Measurements from ENCODE around the gene PRKAR1A.

Gene PRKAR1A

DNA sequence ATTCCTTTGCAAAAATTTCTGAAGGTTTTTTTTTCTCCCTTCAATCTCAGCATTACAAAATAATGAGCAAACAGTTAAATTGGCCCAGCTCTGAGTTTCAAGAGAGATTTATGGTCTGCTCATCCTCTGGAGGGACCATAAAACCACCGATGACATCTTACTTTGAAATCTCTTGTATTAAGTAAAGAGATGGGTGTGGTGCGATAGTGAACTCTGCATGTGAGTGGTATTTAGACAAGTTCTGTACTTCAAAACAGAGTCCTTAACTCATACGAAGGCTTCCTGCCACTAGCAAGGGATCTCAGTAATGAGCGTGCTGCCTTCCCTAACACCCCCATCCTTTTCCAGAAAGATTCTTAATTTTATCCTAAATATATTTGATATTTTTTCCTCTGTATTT lies 86.9 kb downstream of the PRKAR1A start:
- peaks cover 9% of the 10 kb centered on the region for H3K4me1 ChIP-seq (ENCODE audit: control insufficient read depth, insufficient read depth, low read length)
- H3K9me3 ChIP-seq (ENCODE audit: control insufficient read depth, insufficient read depth, low read depth, low read length) = no peaks in the 10 kb centered on the region
- TF ChIP-seq, protein P1, sequence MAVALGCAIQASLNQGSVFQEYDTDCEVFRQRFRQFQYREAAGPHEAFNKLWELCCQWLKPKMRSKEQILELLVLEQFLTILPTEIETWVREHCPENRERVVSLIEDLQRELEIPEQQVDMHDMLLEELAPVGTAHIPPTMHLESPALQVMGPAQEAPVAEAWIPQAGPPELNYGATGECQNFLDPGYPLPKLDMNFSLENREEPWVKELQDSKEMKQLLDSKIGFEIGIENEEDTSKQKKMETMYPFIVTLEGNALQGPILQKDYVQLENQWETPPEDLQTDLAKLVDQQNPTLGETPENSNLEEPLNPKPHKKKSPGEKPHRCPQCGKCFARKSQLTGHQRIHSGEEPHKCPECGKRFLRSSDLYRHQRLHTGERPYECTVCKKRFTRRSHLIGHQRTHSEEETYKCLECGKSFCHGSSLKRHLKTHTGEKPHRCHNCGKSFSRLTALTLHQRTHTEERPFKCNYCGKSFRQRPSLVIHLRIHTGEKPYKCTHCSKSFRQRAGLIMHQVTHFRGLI (tag by site-specific recombination; IDR thresholded peaks at IDR 0.05) = no peak
- TF ChIP-seq KLF8 (tag by site-specific recombination; IDR thresholded peaks at IDR 0.05) (no peak), ZNF16 (tag by site-specific recombination; IDR thresholded peaks at IDR 0.05; ENCODE audit: low read depth) (no peak), ZNF623 (tag by site-specific recombination; IDR thresholded peaks at IDR 0.05) (no peak), GLI2 (tag by site-specific recombination; IDR thresholded peaks at IDR 0.05; ENCODE audit: borderline replicate concordance, low read depth) (no peak)
- TF ChIP-seq, protein P2, sequence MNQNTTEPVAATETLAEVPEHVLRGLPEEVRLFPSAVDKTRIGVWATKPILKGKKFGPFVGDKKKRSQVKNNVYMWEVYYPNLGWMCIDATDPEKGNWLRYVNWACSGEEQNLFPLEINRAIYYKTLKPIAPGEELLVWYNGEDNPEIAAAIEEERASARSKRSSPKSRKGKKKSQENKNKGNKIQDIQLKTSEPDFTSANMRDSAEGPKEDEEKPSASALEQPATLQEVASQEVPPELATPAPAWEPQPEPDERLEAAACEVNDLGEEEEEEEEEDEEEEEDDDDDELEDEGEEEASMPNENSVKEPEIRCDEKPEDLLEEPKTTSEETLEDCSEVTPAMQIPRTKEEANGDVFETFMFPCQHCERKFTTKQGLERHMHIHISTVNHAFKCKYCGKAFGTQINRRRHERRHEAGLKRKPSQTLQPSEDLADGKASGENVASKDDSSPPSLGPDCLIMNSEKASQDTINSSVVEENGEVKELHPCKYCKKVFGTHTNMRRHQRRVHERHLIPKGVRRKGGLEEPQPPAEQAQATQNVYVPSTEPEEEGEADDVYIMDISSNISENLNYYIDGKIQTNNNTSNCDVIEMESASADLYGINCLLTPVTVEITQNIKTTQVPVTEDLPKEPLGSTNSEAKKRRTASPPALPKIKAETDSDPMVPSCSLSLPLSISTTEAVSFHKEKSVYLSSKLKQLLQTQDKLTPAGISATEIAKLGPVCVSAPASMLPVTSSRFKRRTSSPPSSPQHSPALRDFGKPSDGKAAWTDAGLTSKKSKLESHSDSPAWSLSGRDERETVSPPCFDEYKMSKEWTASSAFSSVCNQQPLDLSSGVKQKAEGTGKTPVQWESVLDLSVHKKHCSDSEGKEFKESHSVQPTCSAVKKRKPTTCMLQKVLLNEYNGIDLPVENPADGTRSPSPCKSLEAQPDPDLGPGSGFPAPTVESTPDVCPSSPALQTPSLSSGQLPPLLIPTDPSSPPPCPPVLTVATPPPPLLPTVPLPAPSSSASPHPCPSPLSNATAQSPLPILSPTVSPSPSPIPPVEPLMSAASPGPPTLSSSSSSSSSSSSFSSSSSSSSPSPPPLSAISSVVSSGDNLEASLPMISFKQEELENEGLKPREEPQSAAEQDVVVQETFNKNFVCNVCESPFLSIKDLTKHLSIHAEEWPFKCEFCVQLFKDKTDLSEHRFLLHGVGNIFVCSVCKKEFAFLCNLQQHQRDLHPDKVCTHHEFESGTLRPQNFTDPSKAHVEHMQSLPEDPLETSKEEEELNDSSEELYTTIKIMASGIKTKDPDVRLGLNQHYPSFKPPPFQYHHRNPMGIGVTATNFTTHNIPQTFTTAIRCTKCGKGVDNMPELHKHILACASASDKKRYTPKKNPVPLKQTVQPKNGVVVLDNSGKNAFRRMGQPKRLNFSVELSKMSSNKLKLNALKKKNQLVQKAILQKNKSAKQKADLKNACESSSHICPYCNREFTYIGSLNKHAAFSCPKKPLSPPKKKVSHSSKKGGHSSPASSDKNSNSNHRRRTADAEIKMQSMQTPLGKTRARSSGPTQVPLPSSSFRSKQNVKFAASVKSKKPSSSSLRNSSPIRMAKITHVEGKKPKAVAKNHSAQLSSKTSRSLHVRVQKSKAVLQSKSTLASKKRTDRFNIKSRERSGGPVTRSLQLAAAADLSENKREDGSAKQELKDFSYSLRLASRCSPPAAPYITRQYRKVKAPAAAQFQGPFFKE (tag by site-specific recombination; IDR thresholded peaks at IDR 0.05; ENCODE audit: borderline replicate concordance) = no peak
- TF ChIP-seq, protein P3, sequence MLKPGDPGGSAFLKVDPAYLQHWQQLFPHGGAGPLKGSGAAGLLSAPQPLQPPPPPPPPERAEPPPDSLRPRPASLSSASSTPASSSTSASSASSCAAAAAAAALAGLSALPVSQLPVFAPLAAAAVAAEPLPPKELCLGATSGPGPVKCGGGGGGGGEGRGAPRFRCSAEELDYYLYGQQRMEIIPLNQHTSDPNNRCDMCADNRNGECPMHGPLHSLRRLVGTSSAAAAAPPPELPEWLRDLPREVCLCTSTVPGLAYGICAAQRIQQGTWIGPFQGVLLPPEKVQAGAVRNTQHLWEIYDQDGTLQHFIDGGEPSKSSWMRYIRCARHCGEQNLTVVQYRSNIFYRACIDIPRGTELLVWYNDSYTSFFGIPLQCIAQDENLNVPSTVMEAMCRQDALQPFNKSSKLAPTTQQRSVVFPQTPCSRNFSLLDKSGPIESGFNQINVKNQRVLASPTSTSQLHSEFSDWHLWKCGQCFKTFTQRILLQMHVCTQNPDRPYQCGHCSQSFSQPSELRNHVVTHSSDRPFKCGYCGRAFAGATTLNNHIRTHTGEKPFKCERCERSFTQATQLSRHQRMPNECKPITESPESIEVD (tag by site-specific recombination; IDR thresholded peaks at IDR 0.05) = 0 out of 2 replicates have a peak, but pooled peaks have one; percentile 14
- H3K4me3 ChIP-seq (ENCODE audit: low read depth, low read length) = no peak overlapping the region
- ChIA-PET POLR2A (interaction anchor here (2.0 kb wide), 1 partner anchor 87 kb away, joined by 6 read pairs; the partner anchor contains the start of gene PRKAR1A), CTCF (interaction anchor here (0.5 to 2.9 kb wide), 5 partner anchors 13 to 648 kb away, joined by 3 to 13 read pairs (median 3); no protein-coding TSS in a partner anchor)
- no peaks in the 10 kb centered on the region for H3K36me3 ChIP-seq (ENCODE audit: control insufficient read depth in 2 of 2, insufficient read depth in 1 of 2, low read length in 2 of 2)
- no peak overlapping the region for H3K27ac ChIP-seq (ENCODE audit: extremely low read depth, low read depth, low read length)

DNA sequence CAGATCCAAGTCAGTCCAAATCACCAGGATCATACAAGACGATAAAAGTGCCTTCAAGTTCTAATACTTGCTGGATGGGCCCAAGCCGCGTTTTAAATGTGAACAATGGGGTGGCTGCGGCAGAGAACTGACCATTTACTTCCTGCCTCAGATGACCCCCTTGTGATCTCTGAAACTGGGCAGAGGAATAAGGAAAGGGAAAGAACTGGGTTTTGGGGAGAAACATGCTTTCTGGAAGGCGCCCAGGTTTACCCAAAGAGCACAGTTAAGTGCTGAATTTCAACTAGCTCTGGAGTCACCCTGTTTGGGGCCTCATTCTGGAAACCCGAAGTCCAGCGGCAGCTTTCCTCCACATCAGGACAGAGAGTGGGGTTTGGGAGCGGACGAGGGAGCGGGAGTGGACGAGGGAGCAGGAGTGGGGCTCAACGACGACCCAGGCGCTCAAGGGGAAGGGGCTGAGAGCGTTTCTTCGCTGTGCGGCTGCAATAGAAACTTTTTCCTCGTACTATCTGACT lies 87.4 kb downstream of the PRKAR1A start:
- H3K27ac ChIP-seq (ENCODE audit: extremely low read depth, low read depth, low read length) = no peak overlapping the region; the same call in 1 of the 2 replicates
- CTCF ChIA-PET = interaction anchor here (0.5 to 2.9 kb wide), 6 partner anchors 13 to 1692 kb away, joined by 3 to 13 read pairs (median 4); no protein-coding TSS in a partner anchor
- POLR2A ChIA-PET = interaction anchor here (0.5 to 2.0 kb wide), 2 partner anchors 87 to 167 kb away, joined by 3 to 6 read pairs; partner anchors contain the start of gene PRKAR1A
- H3K9me3 ChIP-seq (ENCODE audit: control insufficient read depth, insufficient read depth, low read depth, low read length) = no peaks in the 10 kb centered on the region
- TF ChIP-seq IKZF3 (tag by site-specific recombination; IDR thresholded peaks at IDR 0.05) (no peak), ZNF335 (tag by site-specific recombination; conservative IDR thresholded peaks at IDR 0.05) (no peak), ZNF169 (tag by site-specific recombination; IDR thresholded peaks at IDR 0.05) (no peak), ZNF548 (tag by site-specific recombination; IDR thresholded peaks at IDR 0.05) (no peak), ZNF561 (tag by site-specific recombination; IDR thresholded peaks at IDR 0.05; ENCODE audit: borderline replicate concordance) (no peak), ZNF2 (tag by site-specific recombination; IDR thresholded peaks at IDR 0.05) (no peak), ZEB2 (tag by site-specific recombination; IDR thresholded peaks at IDR 0.05) (no peak)
- TF ChIP-seq, protein P4, sequence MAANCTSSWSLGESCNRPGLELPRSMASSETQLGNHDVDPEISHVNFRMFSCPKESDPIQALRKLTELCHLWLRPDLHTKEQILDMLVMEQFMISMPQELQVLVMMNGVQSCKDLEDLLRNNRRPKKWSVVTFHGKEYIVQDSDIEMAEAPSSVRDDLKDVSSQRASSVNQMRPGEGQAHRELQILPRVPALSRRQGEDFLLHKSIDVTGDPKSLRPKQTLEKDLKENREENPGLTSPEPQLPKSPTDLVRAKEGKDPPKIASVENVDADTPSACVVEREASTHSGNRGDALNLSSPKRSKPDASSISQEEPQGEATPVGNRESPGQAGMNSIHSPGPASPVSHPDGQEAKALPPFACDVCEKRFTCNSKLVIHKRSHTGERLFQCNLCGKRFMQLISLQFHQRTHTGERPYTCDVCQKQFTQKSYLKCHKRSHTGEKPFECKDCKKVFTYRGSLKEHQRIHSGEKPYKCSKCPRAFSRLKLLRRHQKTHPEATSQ (tag by site-specific recombination; IDR thresholded peaks at IDR 0.05) = no peak
- TF ChIP-seq, protein P5, sequence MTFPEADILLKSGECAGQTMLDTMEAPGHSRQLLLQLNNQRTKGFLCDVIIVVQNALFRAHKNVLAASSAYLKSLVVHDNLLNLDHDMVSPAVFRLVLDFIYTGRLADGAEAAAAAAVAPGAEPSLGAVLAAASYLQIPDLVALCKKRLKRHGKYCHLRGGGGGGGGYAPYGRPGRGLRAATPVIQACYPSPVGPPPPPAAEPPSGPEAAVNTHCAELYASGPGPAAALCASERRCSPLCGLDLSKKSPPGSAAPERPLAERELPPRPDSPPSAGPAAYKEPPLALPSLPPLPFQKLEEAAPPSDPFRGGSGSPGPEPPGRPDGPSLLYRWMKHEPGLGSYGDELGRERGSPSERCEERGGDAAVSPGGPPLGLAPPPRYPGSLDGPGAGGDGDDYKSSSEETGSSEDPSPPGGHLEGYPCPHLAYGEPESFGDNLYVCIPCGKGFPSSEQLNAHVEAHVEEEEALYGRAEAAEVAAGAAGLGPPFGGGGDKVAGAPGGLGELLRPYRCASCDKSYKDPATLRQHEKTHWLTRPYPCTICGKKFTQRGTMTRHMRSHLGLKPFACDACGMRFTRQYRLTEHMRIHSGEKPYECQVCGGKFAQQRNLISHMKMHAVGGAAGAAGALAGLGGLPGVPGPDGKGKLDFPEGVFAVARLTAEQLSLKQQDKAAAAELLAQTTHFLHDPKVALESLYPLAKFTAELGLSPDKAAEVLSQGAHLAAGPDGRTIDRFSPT (tag by site-specific recombination; IDR thresholded peaks at IDR 0.05) = no peak
- peaks cover 9% of the 10 kb centered on the region for H3K4me1 ChIP-seq (ENCODE audit: control insufficient read depth, insufficient read depth, low read length)
- H3K36me3 ChIP-seq (ENCODE audit: control insufficient read depth in 2 of 2, insufficient read depth in 1 of 2, low read length in 2 of 2) = no peaks in the 10 kb centered on the region
- no peak overlapping the region for H3K4me3 ChIP-seq (ENCODE audit: low read depth, low read length)

Data from HEK293 (cell line).